GM13977 (cell line): ENCODE data around the gene APOL3.
A peak's percentile ranks its signal among the peaks of the same experiment; 100 is the strongest.
"Not testable (repeated sequence)": the region's sequence is repeated elsewhere in the genome, so short reads cannot be mapped to it uniquely, and the experiment has no call there.

Experiments
- DNase-seq: peaks from one replicate; pipeline ENCODE4 v3.0.0; 2012; ENCODE audit warnings: low spot score
- in situ Hi-C: fragments of 300-500 bp; cut with MboI; formaldehyde crosslinking; loops from one replicate; pipeline ENCODE4 v1.12.0; 2022; ENCODE audit warnings: low sequenced_read_pairs, low pct_unique_long_range_greater_than_20kb, mixed read lengths, inconsistent platforms; ENCODE audit not compliant: unreplicated experiment
- TF ChIP-seq, protein P1 (sequence below): IDR thresholded peaks from 2 replicates; pipeline ENCODE4 v1.5.1; 2012; ENCODE audit warnings: mild to moderate bottlenecking, control low read depth; ENCODE audit not compliant: insufficient read depth; ENCODE audit errors: extremely low read depth, missing control alignments

Gene APOL3, protein sequence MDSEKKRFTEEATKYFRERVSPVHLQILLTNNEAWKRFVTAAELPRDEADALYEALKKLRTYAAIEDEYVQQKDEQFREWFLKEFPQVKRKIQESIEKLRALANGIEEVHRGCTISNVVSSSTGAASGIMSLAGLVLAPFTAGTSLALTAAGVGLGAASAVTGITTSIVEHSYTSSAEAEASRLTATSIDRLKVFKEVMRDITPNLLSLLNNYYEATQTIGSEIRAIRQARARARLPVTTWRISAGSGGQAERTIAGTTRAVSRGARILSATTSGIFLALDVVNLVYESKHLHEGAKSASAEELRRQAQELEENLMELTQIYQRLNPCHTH

DNA sequence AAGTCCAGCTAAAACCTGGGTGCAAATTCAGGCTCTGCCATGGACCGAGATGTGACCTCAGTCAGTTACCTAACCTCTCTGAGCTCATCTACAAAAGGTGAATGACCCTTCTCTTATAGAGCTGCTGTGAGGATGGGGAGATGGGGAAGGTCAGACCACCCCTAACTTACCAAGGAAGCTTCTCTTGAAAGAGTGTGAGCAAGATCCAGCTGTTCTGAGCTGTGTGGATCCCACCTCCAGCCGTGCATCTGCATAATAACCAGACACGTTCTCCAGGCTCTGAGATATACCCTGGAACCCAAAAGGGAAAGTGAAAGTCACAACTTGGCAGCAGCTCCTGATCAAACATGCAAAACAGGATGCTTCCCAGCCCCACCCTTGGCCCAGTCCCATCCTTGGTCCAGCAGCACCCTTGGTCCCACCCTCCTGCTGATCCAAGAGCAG lies at the start of gene APOL3:
APOL3 (minus strand) TSS at position 257 of the 444 bp plus-strand sequence. CDS start 11,700 bp downstream, outside the sequence.
- peak; percentile 28 for DNase-seq
- TF ChIP-seq, protein P1, sequence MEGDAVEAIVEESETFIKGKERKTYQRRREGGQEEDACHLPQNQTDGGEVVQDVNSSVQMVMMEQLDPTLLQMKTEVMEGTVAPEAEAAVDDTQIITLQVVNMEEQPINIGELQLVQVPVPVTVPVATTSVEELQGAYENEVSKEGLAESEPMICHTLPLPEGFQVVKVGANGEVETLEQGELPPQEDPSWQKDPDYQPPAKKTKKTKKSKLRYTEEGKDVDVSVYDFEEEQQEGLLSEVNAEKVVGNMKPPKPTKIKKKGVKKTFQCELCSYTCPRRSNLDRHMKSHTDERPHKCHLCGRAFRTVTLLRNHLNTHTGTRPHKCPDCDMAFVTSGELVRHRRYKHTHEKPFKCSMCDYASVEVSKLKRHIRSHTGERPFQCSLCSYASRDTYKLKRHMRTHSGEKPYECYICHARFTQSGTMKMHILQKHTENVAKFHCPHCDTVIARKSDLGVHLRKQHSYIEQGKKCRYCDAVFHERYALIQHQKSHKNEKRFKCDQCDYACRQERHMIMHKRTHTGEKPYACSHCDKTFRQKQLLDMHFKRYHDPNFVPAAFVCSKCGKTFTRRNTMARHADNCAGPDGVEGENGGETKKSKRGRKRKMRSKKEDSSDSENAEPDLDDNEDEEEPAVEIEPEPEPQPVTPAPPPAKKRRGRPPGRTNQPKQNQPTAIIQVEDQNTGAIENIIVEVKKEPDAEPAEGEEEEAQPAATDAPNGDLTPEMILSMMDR: no peak
- in situ Hi-C loops: no loop called here

DNA sequence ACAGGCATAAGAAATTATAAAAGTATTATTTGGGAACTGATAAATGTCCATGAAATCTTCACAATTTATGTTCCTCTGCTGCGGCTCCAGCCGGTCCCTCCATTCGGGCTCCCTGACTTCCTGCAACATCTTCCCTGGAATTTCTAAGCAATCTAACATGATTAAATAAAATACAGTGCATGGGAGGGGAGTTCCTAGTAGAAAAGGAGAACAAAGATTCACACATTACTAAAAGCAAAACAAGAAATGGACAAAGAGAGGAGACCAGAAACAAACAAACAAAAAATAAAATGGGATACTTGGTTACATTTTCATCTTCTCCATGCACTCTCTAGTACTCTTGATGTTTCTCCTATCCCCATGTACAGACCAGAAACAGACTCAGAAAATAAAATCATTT lies 49.7 kb upstream of the APOL3 start:
- in situ Hi-C loops: no loop called here
- TF ChIP-seq, protein P1: no peak
- DNase-seq: no peak

DNA sequence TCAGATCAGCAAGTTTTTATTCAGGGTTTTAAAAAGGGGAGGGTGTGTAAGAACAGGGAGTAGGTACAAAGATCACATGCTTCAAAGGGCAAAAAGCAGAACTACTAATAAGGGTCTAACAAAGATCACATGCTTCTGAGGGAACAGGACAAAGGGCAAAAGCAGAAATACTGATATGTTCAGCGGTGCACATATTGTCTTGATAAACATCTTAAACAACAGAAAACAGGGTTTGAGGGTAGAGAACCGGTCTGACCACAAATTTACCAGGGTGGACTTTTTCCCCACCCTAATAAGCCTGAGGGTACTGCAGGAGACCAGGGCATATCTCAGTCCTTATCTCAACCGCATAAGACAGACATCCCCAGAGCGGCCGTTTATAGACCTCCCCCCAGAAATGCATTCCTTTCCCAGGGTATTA lies 48.9 kb upstream of the APOL3 start:
- DNase-seq, in situ Hi-C loops: not testable (repeated sequence)

DNA sequence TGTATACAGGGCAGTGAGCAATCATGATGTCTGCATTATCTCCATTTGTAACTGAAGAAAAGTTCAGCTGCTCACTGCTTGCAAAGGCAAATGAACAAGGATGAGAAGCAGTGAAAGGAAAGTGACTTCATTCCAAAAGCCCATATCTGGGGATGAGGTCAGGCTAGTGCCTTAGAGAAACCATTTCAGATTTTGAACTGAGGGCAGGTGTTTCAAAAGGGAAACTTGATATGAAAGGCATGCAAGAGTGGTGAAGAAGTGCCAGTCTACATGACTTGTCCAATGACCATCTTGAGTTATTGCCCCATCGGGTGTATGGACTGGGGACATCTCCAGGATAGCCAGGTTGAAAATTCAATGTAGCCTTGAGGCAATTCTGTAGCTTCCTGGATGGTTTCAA lies 48.4 kb upstream of the APOL3 start:
- DNase-seq: no peak
- in situ Hi-C loops: no loop called here
- TF ChIP-seq, protein P1: no peak

DNA sequence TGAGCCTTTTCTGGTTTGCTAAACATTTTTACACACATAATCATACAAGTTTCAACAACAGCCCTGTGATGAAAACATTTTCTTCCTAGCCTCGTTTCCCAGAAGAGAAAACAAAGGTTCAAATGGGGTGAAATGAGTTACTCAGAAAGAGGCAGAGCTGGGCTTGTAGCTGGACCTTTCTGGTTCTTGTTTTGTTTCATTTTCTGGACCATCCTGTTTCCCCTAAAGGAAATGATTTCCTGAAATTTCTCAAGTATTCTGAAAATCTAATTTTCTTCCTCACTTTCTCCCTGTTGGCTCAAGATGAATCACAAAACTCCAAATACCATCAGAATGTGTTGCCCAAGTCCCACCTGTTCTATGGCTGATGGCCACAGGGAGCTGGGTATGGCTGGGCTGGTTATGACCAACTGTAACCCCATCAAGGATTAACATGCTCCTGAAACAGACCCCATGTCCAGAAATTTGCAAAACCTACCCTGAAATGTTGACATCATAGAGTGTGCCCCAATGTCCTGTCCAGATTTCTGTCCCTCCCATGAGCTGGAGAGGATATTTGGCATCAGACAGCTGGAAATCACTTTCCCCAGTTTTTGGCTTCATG lies 47.7 kb upstream of the APOL3 start:
- in situ Hi-C loops: no loop called here
- TF ChIP-seq, protein P1: no peak
- no peak for DNase-seq

DNA sequence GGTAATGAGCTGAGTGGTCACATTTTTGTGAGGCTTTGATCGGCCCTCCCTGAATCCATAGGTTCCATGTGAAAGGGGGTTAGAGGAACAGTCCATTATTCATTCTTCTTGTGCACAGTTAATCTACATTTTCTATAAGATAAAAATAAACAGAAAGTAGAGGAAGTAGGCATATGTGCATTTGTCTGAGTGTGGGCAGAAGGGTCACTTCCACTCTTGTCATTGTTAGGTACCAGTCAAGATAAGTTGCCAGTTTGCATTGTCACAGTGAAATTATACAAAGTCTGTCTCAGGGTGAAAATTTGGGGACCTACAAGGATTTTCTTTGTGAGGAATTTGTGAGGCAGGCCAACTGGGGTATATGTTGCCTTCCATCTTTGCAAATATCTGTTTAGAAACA lies 45.7 kb upstream of the APOL3 start:
- in situ Hi-C loops: no loop called here
- TF ChIP-seq, protein P1: no peak
- no peak for DNase-seq

DNA sequence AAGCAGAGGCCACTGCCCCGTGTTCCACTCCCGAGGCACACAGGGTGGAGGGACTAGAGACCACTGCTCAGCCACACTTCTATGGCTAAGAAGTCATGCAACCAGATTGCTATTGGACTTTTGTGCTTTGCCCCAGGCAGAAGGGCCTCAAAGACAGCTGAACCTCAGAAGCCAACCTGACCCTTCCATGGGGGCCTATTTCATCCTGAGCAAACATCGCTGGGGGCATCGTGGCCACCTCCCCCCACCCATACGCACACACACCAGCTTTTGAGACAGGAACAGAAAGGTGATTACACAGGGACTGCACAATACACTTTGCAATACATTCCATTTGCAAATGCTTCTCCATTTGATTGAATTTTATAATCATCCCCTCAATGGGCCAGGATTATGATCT lies 45.0 kb upstream of the APOL3 start:
- in situ Hi-C loops, DNase-seq: not testable (repeated sequence)
